CD4-positive, alpha-beta T cell treated with Interleukin-21 for 1 hour (primary cell): ENCODE results near the gene ERBB4.
"Not testable (repeated sequence)": the region's sequence is repeated elsewhere in the genome, so short reads cannot be mapped to it uniquely, and the experiment has no call there.

Source experiments
- DNase-seq: peaks from one replicate; pipeline ENCODE4 v3.0.0-alpha.2; 2020

The ERBB4 gene

GRCh38 chr2:212528106-212528856 is 10.3 kb downstream of the ERBB4 start:
- no peak for DNase-seq

- no peak for DNase-seq
Observed at GRCh38 chr2:212526059-212526458, 12.5 kb downstream of the ERBB4 start.

- no peak for DNase-seq
Observed at GRCh38 chr2:212523756-212524155, 14.8 kb downstream of the ERBB4 start.

GRCh38 chr2:212520340-212520739 is 18.3 kb downstream of the ERBB4 start:
- no peak for DNase-seq

GRCh38 chr2:212517693-212518092 is 20.9 kb downstream of the ERBB4 start:
- DNase-seq: no peak

GRCh38 chr2:212505586-212505985 is 33.0 kb downstream of the ERBB4 start:
- DNase-seq: no peak

- no peak for DNase-seq
Observed at GRCh38 chr2:212495046-212495445, 43.6 kb downstream of the ERBB4 start.

- DNase-seq: no peak
Observed at GRCh38 chr2:212494418-212495020, 44.1 kb downstream of the ERBB4 start.

GRCh38 chr2:212489719-212490346 is 48.8 kb downstream of the ERBB4 start:
- DNase-seq: no peak

- no peak for DNase-seq
Observed at GRCh38 chr2:212488611-212489010, 50.0 kb downstream of the ERBB4 start.

GRCh38 chr2:212484563-212485080 is 54.0 kb downstream of the ERBB4 start:
- no peak for DNase-seq

- no peak for DNase-seq
Observed at GRCh38 chr2:212480447-212480846, 58.2 kb downstream of the ERBB4 start.

GRCh38 chr2:212477571-212477970 is 61.0 kb downstream of the ERBB4 start:
- no peak for DNase-seq

GRCh38 chr2:212473211-212473610 is 65.4 kb downstream of the ERBB4 start:
- no peak for DNase-seq

- not testable (repeated sequence) for DNase-seq
Observed at GRCh38 chr2:212467551-212467950, 71.1 kb downstream of the ERBB4 start.

GRCh38 chr2:212465456-212465855 is 73.1 kb downstream of the ERBB4 start:
- no peak for DNase-seq

GRCh38 chr2:212461708-212462107 is 76.9 kb downstream of the ERBB4 start:
- not testable (repeated sequence) for DNase-seq

GRCh38 chr2:212454149-212454548 is 84.5 kb downstream of the ERBB4 start:
- no peak for DNase-seq

- no peak for DNase-seq
Observed at GRCh38 chr2:212451786-212452231, 86.8 kb downstream of the ERBB4 start.

GRCh38 chr2:212448698-212449097 is 89.9 kb downstream of the ERBB4 start:
- no peak for DNase-seq

- no peak for DNase-seq
Observed at GRCh38 chr2:212441821-212442220, 96.8 kb downstream of the ERBB4 start.

GRCh38 chr2:212441141-212441540 is 97.5 kb downstream of the ERBB4 start:
- DNase-seq: no peak

- no peak for DNase-seq
Observed at GRCh38 chr2:212428681-212429478, 109.7 kb downstream of the ERBB4 start.
